GF-D8 (cell line): Measurements from ENCODE around the gene CCDC177.

Experiments
- DNase-seq: peaks from one replicate; lab custom pipeline; 2025; lab: John Stamatoyannopoulos, UW

Gene CCDC177

DNA sequence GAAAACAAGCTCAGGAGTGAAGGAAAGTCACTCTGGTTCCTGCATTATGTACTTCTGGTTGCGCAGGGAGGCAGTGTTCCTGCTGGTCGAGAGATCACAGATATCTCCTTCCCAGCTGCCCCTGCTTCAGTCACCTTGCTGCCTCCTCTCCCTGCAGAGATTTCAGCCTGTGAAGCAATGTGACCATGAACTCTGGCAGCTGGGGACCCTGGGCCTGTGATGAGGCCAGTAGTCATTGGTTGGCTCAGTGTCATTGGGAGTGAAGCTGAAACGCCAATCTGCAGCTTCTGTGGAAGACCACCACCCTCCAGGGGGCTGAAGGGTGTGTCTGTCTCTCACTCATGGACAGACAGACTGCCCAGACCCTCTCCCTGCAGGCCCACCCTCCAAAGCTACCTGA lies 45.1 kb downstream of the CCDC177 start:
- no peak for DNase-seq

DNA sequence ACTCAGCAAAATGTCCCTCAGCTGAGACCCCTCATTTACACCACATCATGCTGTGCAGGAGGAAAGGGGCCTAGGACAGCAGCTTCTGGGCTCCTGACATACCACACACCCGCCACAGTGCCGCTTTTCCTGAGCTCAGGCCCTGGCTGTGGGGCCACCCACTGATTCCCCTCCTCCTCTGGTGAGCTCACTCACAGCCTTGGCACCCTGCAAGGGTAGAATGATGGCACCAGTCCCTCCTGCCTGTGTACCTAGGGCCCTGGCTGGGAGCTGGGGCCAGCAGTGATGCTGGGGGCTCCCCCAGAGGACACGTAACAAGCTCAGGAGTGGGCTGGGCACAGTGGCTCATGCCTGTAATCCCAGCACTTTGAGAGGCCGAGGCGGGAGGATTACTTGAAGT lies 45.7 kb downstream of the CCDC177 start:
- no peak for DNase-seq

DNA sequence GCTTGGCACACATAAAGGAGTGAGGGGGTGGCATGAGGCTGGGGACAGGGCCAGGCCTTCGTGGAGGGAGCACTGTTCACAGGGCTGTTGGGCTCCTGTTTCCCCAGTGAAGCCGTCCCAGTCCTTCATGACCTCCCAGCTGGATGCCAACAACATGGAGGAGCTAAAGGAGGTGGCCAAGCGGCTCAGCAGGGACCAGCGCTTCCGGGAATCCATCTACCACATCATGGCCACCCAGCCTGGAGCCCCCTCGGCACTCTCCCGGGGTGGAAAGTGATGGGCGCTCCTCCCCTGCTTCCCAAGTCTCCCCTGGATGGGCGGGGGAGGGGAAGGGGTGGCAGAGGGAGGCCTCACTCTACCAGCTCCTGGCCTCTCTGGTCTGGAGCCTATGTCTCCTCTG lies 46.5 kb downstream of the CCDC177 start:
- no peak for DNase-seq

DNA sequence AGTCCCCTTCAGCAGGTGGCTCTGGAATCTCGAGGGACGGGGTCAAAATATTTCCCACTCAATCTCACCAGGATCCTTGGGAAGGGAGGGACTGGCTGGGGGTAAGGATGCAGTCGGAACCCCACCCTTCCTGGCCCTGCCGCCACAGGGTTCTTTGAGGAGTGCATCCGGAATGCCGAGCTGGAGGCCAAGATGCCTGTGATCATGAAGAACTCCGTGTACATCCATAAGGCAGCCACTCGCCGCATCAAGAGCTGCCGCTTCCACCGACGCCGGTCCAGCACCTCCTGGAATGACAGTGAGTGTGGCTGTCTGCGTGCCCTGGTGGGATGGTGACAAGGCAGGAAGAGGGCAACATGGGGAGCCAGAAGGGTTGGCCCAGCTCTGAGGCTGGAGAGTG lies 47.0 kb downstream of the CCDC177 start:
- no peak for DNase-seq

DNA sequence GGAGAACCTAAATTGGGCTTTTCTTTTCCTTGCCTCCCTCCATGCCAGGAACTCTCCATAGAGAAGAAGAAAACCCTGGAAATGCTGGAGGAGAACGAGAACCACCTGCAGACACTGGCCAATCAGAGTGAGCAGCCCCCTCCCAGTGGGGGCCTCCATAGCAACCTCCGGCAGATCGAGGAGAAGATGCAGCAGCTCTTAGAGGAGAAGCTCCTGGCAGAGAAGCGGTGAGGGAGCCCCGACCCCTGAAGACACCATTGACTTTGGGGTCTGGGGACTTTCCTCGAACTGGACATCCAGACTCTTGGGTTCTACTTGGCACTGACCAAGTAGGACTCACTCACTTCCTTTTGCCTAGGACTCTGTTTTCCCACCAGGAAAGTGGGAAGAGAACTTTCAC lies 48.8 kb downstream of the CCDC177 start:
- no peak for DNase-seq

DNA sequence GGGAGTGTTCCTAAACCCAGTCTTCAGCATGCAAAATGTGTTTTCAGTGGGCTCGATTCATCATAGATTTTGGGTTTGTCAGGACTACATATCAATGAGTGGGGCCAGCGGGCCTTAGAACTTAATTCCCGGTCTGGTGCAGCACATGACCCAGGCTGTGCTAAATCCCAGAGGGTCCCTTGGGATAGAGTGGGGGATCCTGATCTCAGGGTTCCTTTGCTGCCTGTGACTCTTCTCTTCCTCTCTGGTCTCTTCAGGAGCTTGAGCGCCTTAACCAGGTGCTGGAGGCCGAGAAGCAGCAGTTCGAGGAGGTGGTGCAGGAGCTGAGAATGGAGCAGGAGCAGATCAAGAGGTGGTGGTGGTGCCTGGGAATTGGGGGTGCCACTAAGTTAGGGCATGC lies 52.6 kb downstream of the CCDC177 start:
- no peak for DNase-seq
